Stimulated activated CD4-positive, alpha-beta T cell treated with anti-CD3 and anti-CD28 coated beads, Interleukin-12 subunit alpha, Interleukin-12 subunit beta, amount 100 ng/mL, for 24 hours (primary cell): ENCODE results near the gene GRM8.
"Not testable (repeated sequence)": the region's sequence is repeated elsewhere in the genome, so short reads cannot be mapped to it uniquely, and the experiment has no call there.

Experiments used
- DNase-seq, 2 experiments: peaks; one replicate each; pipeline ENCODE4 v3.0.0-alpha.2; 2020; ENCODE audit warnings: low read depth in 2 of 2

GRM8 gene

GRCh38 chr7:126718419-126718818, 534.3 kb downstream of the GRM8 start:
- no peak for DNase-seq

- DNase-seq = no peak
These were observed 536.4 kb downstream of the GRM8 start for GRCh38 chr7:126716321-126716720.

- DNase-seq = no peak
These were observed 537.7 kb downstream of the GRM8 start for GRCh38 chr7:126715076-126715475.

- DNase-seq = no peak
These were observed 550.3 kb downstream of the GRM8 start for GRCh38 chr7:126702242-126703016.

- DNase-seq = peak; percentile 11 to 36
These were observed 551.7 kb downstream of the GRM8 start for GRCh38 chr7:126700807-126701604.

- DNase-seq = no peak
These were observed 553.0 kb downstream of the GRM8 start for GRCh38 chr7:126699707-126700106.

- DNase-seq = no peak
These were observed 553.8 kb downstream of the GRM8 start for GRCh38 chr7:126698909-126699308.

- no peak for DNase-seq
These were observed 554.3 kb downstream of the GRM8 start for GRCh38 chr7:126698446-126698845.

- DNase-seq = no peak
These were observed 556.3 kb downstream of the GRM8 start for GRCh38 chr7:126696256-126697038.

GRCh38 chr7:126690848-126691751, 561.6 kb downstream of the GRM8 start:
- DNase-seq = no peak

GRCh38 chr7:126690104-126690503, 562.6 kb downstream of the GRM8 start:
- no peak for DNase-seq

- DNase-seq = no peak
These were observed 563.7 kb downstream of the GRM8 start for GRCh38 chr7:126689037-126689436.

- no peak for DNase-seq
These were observed 566.3 kb downstream of the GRM8 start for GRCh38 chr7:126686474-126686873.

- DNase-seq = no peak
These were observed 567.1 kb downstream of the GRM8 start for GRCh38 chr7:126685596-126685995.

- no peak for DNase-seq
These were observed 567.6 kb downstream of the GRM8 start for GRCh38 chr7:126685018-126685573.

GRCh38 chr7:126682176-126682575, 570.6 kb downstream of the GRM8 start:
- DNase-seq = no peak

- DNase-seq = not testable (repeated sequence)
These were observed 584.0 kb downstream of the GRM8 start for GRCh38 chr7:126668762-126669161.

- DNase-seq = no peak
These were observed 584.4 kb downstream of the GRM8 start for GRCh38 chr7:126668367-126668752.

GRCh38 chr7:126667742-126668366, 584.9 kb downstream of the GRM8 start:
- DNase-seq = no peak

- no peak for DNase-seq
These were observed 589.9 kb downstream of the GRM8 start for GRCh38 chr7:126662856-126663255.
